ENCODE measurements around the gene WNT11.

- no peak for TF ChIP-seq EZH2 (IDR thresholded peaks at IDR 0.05)
- TF ChIP-seq FOXP2 (optimal IDR thresholded peaks at IDR 0.05; ENCODE audit: control extremely low read depth, extremely low read length, insufficient read depth) = no peak
Measured at GRCh38 chr11:76155500-76156227, 50.6 kb downstream of the WNT11 start.

Data from SK-N-MC (cell line).